Panc1 (cell line): ENCODE measurements around the gene LRP1B.

ENCODE experiments used
- CTCF ChIP-seq: fragments of 450-650 bp; IDR thresholded peaks from 2 replicates; pipeline ENCODE4 v1.5.1; 2017; ENCODE audit warnings: mild to moderate bottlenecking
- POLR2AphosphoS5 ChIP-seq: IDR thresholded peaks from 2 replicates; pipeline ENCODE4 v1.6.1; 2012; ENCODE audit warnings: mild to moderate bottlenecking, low read depth, low read length, moderate library complexity
- SIN3A ChIP-seq: IDR thresholded peaks from 2 replicates; pipeline ENCODE4 v1.6.1; 2012; ENCODE audit warnings: low read depth, mild to moderate bottlenecking, low read length, moderate library complexity, borderline replicate concordance; ENCODE audit not compliant: insufficient read depth

GRCh38 chr2:140851258-140851981, 1279.4 kb downstream of the LRP1B start:
- TF ChIP-seq CTCF = no peak
- no peak for TF ChIP-seq SIN3A
- TF ChIP-seq POLR2AphosphoS5 = no peak
